Globus pallidus (tissue), 1 donor: ENCODE data around the gene CMIP.

Experiments used
- DNase-seq: peaks from one replicate; pipeline ENCODE4 v3.0.0-alpha.2; 2015; ENCODE audit warnings: low spot score

The CMIP gene

DNA sequence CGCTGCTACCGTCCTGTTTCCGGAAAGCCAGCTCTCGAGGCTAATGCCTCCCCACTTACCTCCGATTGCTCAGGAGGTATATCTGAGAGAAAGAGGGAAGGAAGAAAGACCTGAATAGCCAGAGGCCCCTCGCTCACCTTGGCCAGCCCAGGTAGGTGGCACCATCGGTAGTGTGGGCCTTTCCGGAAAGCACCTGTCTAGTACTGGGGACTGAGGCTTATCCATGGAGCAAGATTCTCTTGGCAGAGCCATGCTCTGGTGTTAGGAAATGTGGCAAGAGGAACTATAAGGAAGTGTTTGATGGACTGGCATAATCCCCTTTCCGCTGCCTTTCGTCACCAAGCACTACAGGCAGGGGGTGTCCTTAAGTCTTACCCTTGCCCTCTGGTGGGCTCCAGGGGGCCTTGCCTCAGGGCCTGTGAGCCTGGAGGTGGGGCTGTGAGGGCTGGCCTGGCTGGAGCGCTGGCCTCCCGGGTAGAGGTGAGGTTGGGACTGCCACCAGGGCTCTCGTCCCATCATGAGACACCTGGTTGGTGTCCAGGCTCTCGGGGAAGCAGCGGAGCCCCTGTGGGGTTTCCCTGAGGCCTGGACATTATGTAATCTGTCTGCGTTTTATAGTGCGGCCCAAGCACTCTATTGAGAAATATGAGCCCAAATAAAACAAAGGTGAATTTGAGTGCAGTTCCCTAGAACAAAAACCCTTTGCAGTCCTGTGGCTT is 2.9 kb downstream of the CMIP start:
- no peak for DNase-seq

DNA sequence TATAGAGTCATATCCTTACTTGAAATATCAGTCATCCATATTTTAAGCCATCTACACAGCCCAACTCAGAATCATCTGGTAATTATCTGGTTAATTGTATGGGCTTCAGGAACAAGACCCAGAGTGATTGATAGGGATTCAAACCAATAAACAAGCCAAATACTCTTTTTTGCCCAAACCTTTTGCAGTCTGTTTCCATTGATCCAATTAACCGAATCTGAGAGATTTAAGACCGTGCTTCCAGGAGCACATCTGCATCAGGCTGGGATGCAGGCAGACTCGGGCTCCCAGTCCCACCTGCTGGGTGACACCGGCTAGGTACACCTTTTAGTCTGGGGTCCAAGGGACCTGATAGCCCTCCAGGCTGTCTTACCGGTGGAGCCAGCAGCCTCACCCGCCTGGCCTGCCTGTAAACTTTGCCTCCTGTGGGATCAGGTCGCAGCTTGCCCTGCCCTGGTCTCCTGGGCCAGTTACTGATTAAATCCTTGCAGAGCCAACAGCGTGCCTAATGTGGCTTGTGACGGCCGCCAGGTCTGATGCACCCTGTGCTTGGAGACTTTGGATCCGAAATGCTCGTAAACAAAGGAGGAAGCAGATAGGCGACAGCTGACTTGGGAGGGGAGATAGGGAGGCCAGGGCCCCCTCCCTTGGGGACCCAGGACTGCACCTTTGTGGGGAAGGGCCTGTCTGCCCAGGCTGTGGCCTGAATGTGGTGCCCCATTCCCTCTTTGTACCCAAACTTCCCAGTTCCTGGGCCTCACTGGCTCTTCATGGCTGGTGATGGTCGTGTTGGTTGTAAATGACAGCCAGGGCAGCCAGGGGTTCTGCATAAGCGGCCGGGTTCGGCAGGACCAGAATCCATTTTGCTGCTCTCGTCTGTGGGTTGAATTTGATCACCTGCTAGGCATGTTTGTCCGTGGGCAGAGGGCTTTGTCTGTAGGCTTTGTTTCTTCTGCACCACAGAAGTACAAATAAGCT is 3.8 kb downstream of the CMIP start:
- DNase-seq = no peak

GRCh38 chr16:81449241-81449640 is 4.6 kb downstream of the CMIP start:
- DNase-seq = no peak

DNA sequence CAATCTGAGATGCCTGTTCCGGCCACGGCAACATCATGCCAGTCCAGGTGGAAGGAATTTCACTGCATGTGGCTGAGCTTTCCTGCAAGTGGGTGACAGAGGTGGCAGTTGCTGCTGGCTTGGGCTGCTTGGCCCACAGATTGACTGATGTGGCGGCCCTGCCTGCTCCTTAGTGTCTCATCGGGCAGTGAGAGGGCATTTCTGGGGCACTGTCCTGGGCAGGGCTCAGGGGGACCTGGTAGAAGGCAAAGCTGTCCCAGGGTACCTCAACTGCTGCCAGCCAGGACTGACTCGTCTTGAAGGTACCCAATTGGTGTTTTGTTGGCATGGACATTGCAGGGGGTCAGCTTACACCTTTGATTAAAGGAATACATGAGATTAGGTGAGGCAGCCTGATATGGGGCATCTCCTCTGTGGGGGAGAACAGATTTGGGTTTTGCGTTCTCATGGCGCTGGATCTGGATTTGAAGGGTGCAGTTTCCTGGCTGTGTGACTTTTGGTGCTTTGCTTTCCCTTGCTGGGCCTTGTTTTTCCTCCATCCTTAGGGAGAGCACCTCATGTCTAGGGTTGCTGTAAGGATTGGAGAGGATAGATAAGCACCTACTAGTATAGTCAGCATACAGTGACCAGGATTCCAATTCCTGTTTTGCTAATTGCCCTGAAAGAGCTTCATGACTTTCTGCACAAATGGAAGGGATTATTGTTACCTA is 5.4 kb downstream of the CMIP start:
- no peak for DNase-seq

- no peak for DNase-seq
These were observed 6.3 kb downstream of the CMIP start for GRCh38 chr16:81450783-81451491.

- peak; percentile 61 for DNase-seq
These were observed 7.4 kb downstream of the CMIP start for GRCh38 chr16:81451753-81452680.

- no peak for DNase-seq
These were observed 8.6 kb downstream of the CMIP start for GRCh38 chr16:81453091-81453728.

DNA sequence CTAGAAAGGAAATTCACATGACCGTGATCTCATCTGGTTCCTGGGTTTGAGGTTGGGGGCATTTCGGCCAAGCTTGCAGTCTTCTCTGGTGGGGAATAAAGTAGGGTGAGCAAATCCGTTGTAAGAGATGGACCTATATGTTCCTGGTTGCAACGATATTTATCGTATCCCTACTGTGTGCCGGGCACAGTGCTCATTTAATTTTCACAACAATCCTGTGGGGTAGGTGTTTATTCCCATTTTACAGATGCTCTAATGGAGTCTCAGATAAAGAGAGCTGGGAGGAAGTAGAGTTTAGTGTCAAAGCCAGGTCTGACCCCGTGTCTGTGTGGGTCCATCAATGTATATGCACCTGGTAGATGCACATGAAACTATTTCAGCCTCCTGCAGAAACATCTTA is 9.4 kb downstream of the CMIP start:
- no peak for DNase-seq

- no peak for DNase-seq
These were observed 10.4 kb downstream of the CMIP start for GRCh38 chr16:81455006-81455405.

GRCh38 chr16:81455720-81456494 is 11.3 kb downstream of the CMIP start:
- DNase-seq = no peak

DNA sequence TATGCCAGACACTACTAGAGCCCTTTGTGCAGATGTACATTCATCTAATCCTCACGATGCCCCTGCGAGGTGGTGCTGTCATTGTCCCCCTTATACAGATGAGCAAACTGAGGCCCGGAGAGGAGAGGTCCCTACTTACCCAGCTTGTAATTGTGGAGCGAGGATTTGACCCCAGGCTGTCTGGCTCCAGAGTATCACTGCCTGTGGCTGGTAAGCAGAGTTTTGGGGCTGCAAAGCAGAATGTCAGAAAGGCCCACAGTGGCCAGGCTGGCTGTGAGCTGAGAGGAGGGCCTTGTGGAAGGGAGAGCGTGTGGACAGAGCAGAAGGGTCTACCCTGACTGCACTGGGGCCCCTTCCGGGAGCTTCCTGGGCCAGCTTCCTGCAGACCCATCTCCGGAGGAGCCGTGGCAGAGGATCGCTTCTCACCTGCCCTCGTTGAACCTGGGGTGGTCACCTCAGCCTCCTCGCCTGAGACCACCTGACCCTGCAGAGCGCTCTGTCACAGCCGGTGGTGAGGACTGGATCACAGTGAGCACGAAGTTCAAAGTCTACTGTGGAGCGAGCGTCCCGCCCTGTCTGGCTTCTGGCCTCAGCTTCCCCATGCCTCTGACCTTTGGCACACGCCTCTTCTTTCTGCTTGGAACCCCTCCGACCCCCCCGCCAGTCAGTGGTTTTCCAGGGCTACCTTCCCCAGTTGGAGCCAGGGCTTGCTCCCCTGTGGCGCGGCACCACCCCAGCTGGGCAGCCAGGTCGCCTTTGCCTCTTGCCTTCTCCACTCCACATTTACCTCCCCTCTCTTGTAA is 12.1 kb downstream of the CMIP start:
- no peak for DNase-seq

GRCh38 chr16:81457326-81458133 is 12.9 kb downstream of the CMIP start:
- no peak for DNase-seq

DNA sequence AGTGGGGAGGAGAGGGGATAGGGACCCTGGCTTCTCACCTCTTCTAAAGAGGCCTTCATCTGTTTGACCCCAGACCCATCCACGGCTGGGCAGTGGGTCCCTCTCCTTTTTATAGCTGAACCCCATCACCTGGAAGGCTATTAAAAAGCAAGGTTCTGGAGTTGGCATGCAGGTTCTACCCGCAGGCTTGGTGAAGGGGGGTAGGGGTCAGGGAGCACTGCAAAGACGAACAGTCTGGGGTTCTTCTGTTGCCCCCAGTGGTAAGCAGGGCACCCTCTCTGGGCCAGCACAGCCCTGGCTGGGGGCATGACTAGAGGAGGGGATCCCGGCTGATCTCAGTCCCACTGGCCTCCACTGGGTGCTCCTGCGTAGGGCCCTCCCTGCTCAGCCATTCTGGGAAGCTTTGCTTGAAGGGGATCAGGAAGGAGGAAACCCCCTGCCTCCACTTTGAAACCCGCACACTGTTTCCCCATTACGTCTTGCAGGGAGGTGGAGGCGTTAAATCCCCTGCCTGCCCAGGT is 13.6 kb downstream of the CMIP start:
- DNase-seq = no peak

GRCh38 chr16:81458827-81459598 is 14.4 kb downstream of the CMIP start:
- DNase-seq = no peak

DNA sequence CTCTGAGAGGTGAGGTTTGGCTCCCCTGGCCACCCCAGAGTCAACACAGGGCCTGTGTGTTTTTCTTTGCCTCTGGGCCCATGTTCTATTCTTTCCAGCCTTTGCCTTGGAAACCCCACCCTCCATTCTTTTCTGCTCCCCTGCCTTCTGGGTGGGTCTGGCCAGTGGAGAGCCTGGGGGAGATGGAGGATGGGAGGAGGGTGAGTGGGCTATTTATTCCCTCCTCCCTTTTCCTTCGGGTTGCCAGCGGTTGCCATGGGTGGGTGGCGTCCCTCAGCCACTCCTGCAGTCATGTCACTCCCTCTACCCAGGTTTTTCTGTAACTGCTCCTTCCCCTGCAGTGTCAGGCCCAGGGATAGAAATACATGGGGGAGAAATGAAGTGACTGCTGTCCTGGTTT is 15.5 kb downstream of the CMIP start:
- DNase-seq = no peak

GRCh38 chr16:81461243-81461642 is 16.6 kb downstream of the CMIP start:
- no peak for DNase-seq

DNA sequence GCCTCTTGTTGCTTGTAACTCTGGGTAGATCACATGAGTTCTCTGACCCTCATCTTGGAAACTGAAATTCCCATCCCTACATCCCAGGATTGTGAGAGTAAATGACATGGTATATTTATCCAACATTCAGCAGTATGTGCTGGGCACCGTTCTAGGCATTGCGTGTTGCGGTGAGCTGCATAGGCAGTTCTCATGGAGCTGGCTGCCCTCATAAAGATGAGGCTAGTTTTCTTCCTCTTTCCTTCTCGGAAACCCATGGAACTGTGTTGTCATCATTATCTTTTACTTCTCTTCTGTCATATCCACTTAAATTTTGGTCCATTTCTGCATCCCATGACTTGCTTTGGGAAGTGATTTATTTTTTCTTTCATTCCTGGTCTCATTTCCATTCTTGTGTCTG is 17.2 kb downstream of the CMIP start:
- DNase-seq = no peak
